K562 (cell line): ENCODE data around the gene NUAK2. TPM values are rescaled to one million over a fixed set of nuclear protein-coding genes. Genes with fewer than 3 reads are reported as not detected.

Source experiments
- DPF2 ChIP-seq: fragments of 450-650 bp; IDR thresholded peaks from 2 replicates; pipeline ENCODE4 v1.6.1; 2016
- ELF4 ChIP-seq: fragments of 450-650 bp; formaldehyde crosslinking; IDR thresholded peaks from 2 replicates; pipeline ENCODE4 v1.4.0; 2022; ENCODE audit warnings: missing genetic modification characterization
- EP300 ChIP-seq: IDR thresholded peaks from 2 replicates; pipeline ENCODE4 v1.6.1; 2012; ENCODE audit warnings: low read length, improper control_type of control experiment
- HOMEZ ChIP-seq: fragments of 250-450 bp; sonication (Bioruptor Pico); IDR thresholded peaks from 2 replicates; pipeline ENCODE4 v1.4.0; 2020; ENCODE audit warnings: mild to moderate bottlenecking, moderate library complexity
- IRF9 ChIP-seq: fragments of 450-650 bp; IDR thresholded peaks from 2 replicates; pipeline ENCODE4 v1.6.1; 2016; ENCODE audit warnings: missing biosample characterization, missing genetic modification characterization
- NR4A1 ChIP-seq, 2 experiments: fragments of 250-450 bp in 1 of 2; fragments of 450-650 bp in 1 of 2; sonication (Bioruptor Pico) in 1 of 2; IDR thresholded peaks; 2 replicates each; pipeline versions ENCODE4 v1.4.0 to v1.6.1; 2016 to 2020; ENCODE audit warnings: mild to moderate bottlenecking in 2 of 2, missing compliant biosample characterization in 1 of 2, missing genetic modification characterization in 1 of 2, moderate library complexity in 1 of 2
- SMAD3 ChIP-seq: fragments of 450-650 bp; formaldehyde crosslinking; conservative IDR thresholded peaks from 2 replicates; pipeline ENCODE4 v1.4.0; 2020; ENCODE audit warnings: mild to moderate bottlenecking
- SMC3 ChIP-seq: conservative IDR thresholded peaks from 2 replicates; pipeline ENCODE4 v1.6.1; 2011; ENCODE audit warnings: low read depth, low read length, improper control_type of control experiment; ENCODE audit not compliant: insufficient read depth
- TAF7 ChIP-seq: fragments of 450-650 bp; IDR thresholded peaks from 2 replicates; pipeline ENCODE4 v1.6.1; 2016; ENCODE audit warnings: missing genetic modification characterization, missing compliant biosample characterization
- TEAD1 ChIP-seq, 2 experiments: fragments of 450-650 bp in 1 of 2; sonication (generic) in 1 of 2; formaldehyde crosslinking; IDR thresholded peaks; 2 replicates each; pipeline versions ENCODE4 v1.4.0 to v1.8.0; 2020 to 2022; ENCODE audit warnings: mild to moderate bottlenecking in 2 of 2, missing genetic modification reagents in 1 of 2
- ZFX ChIP-seq: sonication (generic); formaldehyde crosslinking; IDR thresholded peaks from 2 replicates; pipeline ENCODE4 v1.8.0; 2022; ENCODE audit warnings: mild to moderate bottlenecking, missing genetic modification reagents, moderate library complexity
- ZNF407 ChIP-seq: fragments of 450-650 bp; IDR thresholded peaks from 2 replicates; pipeline ENCODE4 v1.6.1; 2016; ENCODE audit warnings: low read depth
- polyA plus RNA-seq, 8 experiments: library from polyadenylated mRNA; depleted of rRNA in 4 of 8; stranded (reverse) in 5 of 8; unstranded in 3 of 8; fragments of >200 nt; fragmentation: Nextera tagmentation in 2 of 8; fragmentation: Illumina TruSeq in 1 of 8; extraction: Ambion mirVana in 2 of 8; extraction: Trizol in 1 of 8; gene quantifications; 2 replicates each; pipeline versions ENCODE4 v1.2.1 to v1.2.3, GENCODE V29; 2011 to 2014; ENCODE audit warnings: inconsistent platforms in 1 of 8, missing spikeins in 1 of 8
- total RNA-seq, 7 experiments: library from RNA; depleted of rRNA in 6 of 7; stranded (reverse); fragments of >200 nt in 6 of 7; fragmentation: Illumina TruSeq in 2 of 7; extraction: Trizol in 2 of 7; gene quantifications; 2 replicates each; pipeline versions ENCODE4 v1.2.1 to v1.2.3, GENCODE V29; 2011 to 2021; ENCODE audit warnings: low replicate concordance in 1 of 7
- TF ChIP-seq, protein P1 (sequence below): fragments of 250-450 bp; sonication (Bioruptor Pico); IDR thresholded peaks from 2 replicates; pipeline ENCODE4 v1.8.0; 2022; ENCODE audit warnings: moderate library complexity, mild to moderate bottlenecking, inconsistent platforms

Gene NUAK2
- total and polyA plus RNA-seq, 9 of the 15 experiments (the other 6 are each of a cell fraction or from before 2014, with no cell fraction given) = 0.04 to 0.44 (median 0.14) TPM

DNA sequence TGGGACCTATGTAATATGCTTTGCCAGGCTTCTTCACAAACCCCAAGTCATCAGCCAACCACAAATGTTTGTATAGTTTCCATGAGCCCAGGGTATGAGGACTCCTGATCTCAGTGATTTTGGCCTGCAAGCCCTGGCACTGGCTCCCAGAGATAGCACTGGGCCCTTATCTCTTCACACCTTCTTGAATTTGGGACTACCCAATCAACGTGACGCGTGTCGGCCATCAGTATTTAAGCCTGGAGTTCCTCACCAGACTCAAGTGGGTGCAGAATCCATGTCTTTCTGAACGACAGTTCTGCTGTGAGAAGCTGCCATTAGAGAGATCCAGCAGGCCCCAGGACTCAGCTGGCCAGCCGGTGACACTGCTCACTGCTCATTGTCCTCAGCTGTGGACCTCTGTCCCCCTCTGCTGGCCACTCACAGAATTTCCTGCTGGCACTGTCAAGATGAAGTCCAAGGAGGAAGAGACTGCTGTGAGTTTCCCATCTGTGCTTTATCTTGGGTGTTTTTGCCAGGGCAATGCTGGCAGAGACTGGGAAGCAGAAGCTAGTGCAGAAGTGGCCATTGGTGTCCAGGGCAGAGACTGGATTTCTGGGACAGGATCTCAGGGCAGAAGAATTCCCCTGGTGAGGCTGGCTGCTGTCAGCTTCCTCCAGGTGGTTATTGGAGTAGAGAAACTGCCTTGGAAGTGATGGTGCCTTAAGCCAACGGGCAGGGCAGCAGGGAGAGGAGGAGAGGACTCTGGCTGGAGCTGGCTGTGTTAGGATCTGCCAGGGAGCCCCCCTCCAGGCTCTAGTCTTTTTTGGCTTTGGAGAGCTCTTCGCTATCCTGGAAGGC is 65.4 kb downstream of the NUAK2 start (continued):
- TF ChIP-seq NR4A1 (CRISPR knock-in tag; IDR thresholded peaks at IDR 0.05) (no peak), NR4A1 (tag; IDR thresholded peaks at IDR 0.05) (no peak; the same call in 1 of the 2 replicates), ZFX (peak; percentile 55), DPF2 (peak; percentile 93), TEAD1 (CRISPR knock-in tag; IDR thresholded peaks at IDR 0.05) (peak; percentile 65 to 74; a peak in 3 of 4 replicates), EP300 (peak; percentile 85), HOMEZ (CRISPR knock-in tag) (no peak), ZNF407 (no peak), TAF7 (tag) (no peak), IRF9 (tag) (0 out of 2 replicates have a peak, but pooled peaks have one; percentile 8), SMAD3 (no peak), ELF4 (CRISPR knock-in tag) (0 out of 2 replicates have a peak, but pooled peaks have one; percentile 82), SMC3 (peak; percentile 97)
- TF ChIP-seq, protein P1, sequence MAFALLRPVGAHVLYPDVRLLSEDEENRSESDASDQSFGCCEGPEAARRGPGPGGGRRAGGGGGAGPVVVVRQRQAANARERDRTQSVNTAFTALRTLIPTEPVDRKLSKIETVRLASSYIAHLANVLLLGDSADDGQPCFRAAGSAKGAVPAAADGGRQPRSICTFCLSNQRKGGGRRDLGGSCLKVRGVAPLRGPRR (CRISPR knock-in tag) = no peak
